Kidney (tissue), 14 donors: ENCODE results near the gene DENND1B. TPM values are rescaled to one million over a fixed set of nuclear protein-coding genes. Genes with fewer than 3 reads are reported as not detected.

Experiments used
- DNase-seq, 5 donors: peaks; one replicate each; pipeline ENCODE4 v3.0.0-alpha.2; 2013 to 2020
- FAIRE-seq: peaks from 2 replicates; lab custom pipeline; 2012; peaks lifted over from hg19 to GRCh38; lab: Jason Lieb, UNC
- H3K27ac ChIP-seq, 2 donors: one replicate each; pipeline ENCODE4 v1.7.0; 2013; ENCODE audit warnings: low read depth in 2 of 2, low read length in 2 of 2, inconsistent platforms in 1 of 2
- H3K27me3 ChIP-seq: one replicate; pipeline ENCODE4 v1.7.1; 2013; ENCODE audit warnings: low read length, inconsistent platforms; ENCODE audit not compliant: control insufficient read depth, insufficient read depth
- H3K36me3 ChIP-seq, 3 donors: one replicate each; pipeline versions ENCODE4 v1.7.0 to v1.7.1; 2013; ENCODE audit warnings: low read length in 3 of 3, control low read depth in 1 of 3, inconsistent platforms in 1 of 3; ENCODE audit not compliant: insufficient read depth in 3 of 3, control insufficient read depth in 2 of 3
- H3K4me1 ChIP-seq, 3 donors: one replicate each; pipeline versions ENCODE4 v1.7.0 to v1.7.1; 2013; ENCODE audit warnings: low read length in 3 of 3, inconsistent platforms in 1 of 3, low read depth in 1 of 3; ENCODE audit not compliant: control insufficient read depth in 2 of 3, insufficient read depth in 2 of 3
- H3K4me3 ChIP-seq, 3 donors: one replicate each; pipeline versions ENCODE4 v1.7.0 to v1.8.1; 2013; ENCODE audit warnings: low read length in 3 of 3, control low read depth in 1 of 3, inconsistent platforms in 1 of 3
- H3K9ac ChIP-seq, 3 donors: one replicate each; pipeline versions ENCODE4 v1.7.0 to v1.7.1; 2013; ENCODE audit warnings: low read length in 3 of 3, control low read depth in 1 of 3, inconsistent platforms in 1 of 3
- H3K9me3 ChIP-seq, 3 donors: one replicate each; pipeline versions ENCODE4 v1.7.0 to v1.7.1; 2013; ENCODE audit warnings: low read length in 3 of 3, control low read depth in 1 of 3, inconsistent platforms in 1 of 3; ENCODE audit not compliant: control insufficient read depth in 2 of 3, insufficient read depth in 1 of 3
- CTCF ChIP-seq: IDR thresholded peaks from 3 replicates; pipeline ENCODE4 v1.5.1; 2012; ENCODE audit warnings: mild to moderate bottlenecking, moderate library complexity, borderline replicate concordance; ENCODE audit not compliant: insufficient read depth; ENCODE audit errors: extremely low read depth
- intact Hi-C: fragments of 100-400 bp; cut with DNase I; formaldehyde crosslinking; loops from one replicate; pipeline ENCODE4 v1.11.1; 2022
- polyA plus RNA-seq: library from polyadenylated mRNA; stranded (reverse); fragments of 350-450 nt; fragmentation: Illumina TruSeq; extraction: RNeasy Lipid Tissue Mini Kit (QIAGEN cat#74804); gene quantifications from one replicate; pipeline ENCODE4 v1.2.3, GENCODE V29; 2014; ENCODE audit warnings: low read depth, low replicate concordance; ENCODE audit not compliant: insufficient read depth
- total RNA-seq: library from RNA; stranded (reverse); fragmentation: NEBNext Ultra II Directional; extraction: Animal tissue kit (Norgen Biotek cat#: 25700); gene quantifications from one replicate; pipeline ENCODE4 v1.2.1, GENCODE V29; 2021
- donor health status: control.
- donor health status: control.
- donor health status: control.
- donor health status: control.
- donor health status: control.
- donor health status: DM: yes; HTN: yes; CAD: no.
- donor health status: Normal renal cell carcinoma (clear cell type).

The DENND1B gene
- total and polyA plus RNA-seq, 2 donors from 2014 or later = 3.1 to 20.6 TPM

- no peak for FAIRE-seq
- intact Hi-C loops = no loop called here
- H3K9me3 ChIP-seq = no peaks in the 10 kb centered on the region
These were observed 6.9 kb upstream of the DENND1B start for GRCh38 chr1:197781968-197782721.

GRCh38 chr1:197779921-197780320 lies 4.6 kb upstream of the DENND1B start:
- Histone ChIP-seq H3K4me1 (peaks cover 0 to 7% (median 0%) of the 10 kb centered on the region in 3 donors), H3K27ac (no peak overlapping the region), H3K9me3 (no peaks in the 10 kb centered on the region), H3K4me3 (no peak overlapping the region), H3K36me3 (no peaks in the 10 kb centered on the region), H3K9ac (no peak overlapping the region), H3K27me3 (no peaks in the 10 kb centered on the region)
- DNase-seq (no peak), FAIRE-seq (no peak)
- TF ChIP-seq CTCF = no peak
- intact Hi-C loops = no loop called here

More at GRCh38 chr1:197781968-197782721, 6.9 kb upstream of the DENND1B start:
- Histone ChIP-seq H3K36me3 (no peaks in the 10 kb centered on the region), H3K4me3 (no peak overlapping the region), H3K4me1 (no peaks in the 10 kb centered on the region), H3K9ac (no peak overlapping the region), H3K27me3 (no peaks in the 10 kb centered on the region), H3K27ac (no peak overlapping the region)
- TF ChIP-seq CTCF = no peak
- no peak for DNase-seq

- H3K36me3 ChIP-seq = no peaks in the 10 kb centered on the region
- DNase-seq = no peak
- FAIRE-seq = no peak
- no peak for TF ChIP-seq CTCF
- H3K27ac ChIP-seq = no peak overlapping the region
- no peaks in the 10 kb centered on the region for H3K27me3 ChIP-seq
- H3K9me3 ChIP-seq = no peaks in the 10 kb centered on the region
- no peak overlapping the region for H3K9ac ChIP-seq
- H3K4me3 ChIP-seq = no peak overlapping the region
- peaks cover 0 to 7% (median 4%) of the 10 kb centered on the region in 3 donors for H3K4me1 ChIP-seq
- intact Hi-C loops = no loop called here
These were observed 3.2 kb upstream of the DENND1B start for GRCh38 chr1:197778366-197778945.
